ENCODE results near the gene ATL3.

The ATL3 gene, protein sequence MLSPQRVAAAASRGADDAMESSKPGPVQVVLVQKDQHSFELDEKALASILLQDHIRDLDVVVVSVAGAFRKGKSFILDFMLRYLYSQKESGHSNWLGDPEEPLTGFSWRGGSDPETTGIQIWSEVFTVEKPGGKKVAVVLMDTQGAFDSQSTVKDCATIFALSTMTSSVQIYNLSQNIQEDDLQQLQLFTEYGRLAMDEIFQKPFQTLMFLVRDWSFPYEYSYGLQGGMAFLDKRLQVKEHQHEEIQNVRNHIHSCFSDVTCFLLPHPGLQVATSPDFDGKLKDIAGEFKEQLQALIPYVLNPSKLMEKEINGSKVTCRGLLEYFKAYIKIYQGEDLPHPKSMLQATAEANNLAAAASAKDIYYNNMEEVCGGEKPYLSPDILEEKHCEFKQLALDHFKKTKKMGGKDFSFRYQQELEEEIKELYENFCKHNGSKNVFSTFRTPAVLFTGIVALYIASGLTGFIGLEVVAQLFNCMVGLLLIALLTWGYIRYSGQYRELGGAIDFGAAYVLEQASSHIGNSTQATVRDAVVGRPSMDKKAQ

GRCh38 chr11:63671322-63672155, at the start of gene ATL3:
TSS of gene ATL3 (minus strand) at chr11:63671376. CDS start at chr11:63671335, 41 bp downstream.
- Histone ChIP-seq H3K9ac (ENCODE audit: low read depth, low read length) (peak within 1 kb of the TSS; percentile 63), H3K36me3 (ENCODE audit: insufficient read depth, low read depth, low read length) (no peaks in the 10 kb centered on the region; the same call in 1 of the 2 replicates), H3K4me1 (ENCODE audit: insufficient read depth, low read length) (peaks cover 11% of the 10 kb centered on the region), H3K27me3 (ENCODE audit: insufficient read depth, low read length) (peaks cover 8% of the 10 kb centered on the region; the same call in 1 of the 2 replicates), H3K9me3 (ENCODE audit: insufficient read depth, low read depth, low read length) (no peaks in the 10 kb centered on the region), H3K27ac (ENCODE audit: low read length) (no peak within 1 kb of the TSS), H3K4me3 (ENCODE audit: low read length) (peak within 1 kb of the TSS; percentile 79)

DNA sequence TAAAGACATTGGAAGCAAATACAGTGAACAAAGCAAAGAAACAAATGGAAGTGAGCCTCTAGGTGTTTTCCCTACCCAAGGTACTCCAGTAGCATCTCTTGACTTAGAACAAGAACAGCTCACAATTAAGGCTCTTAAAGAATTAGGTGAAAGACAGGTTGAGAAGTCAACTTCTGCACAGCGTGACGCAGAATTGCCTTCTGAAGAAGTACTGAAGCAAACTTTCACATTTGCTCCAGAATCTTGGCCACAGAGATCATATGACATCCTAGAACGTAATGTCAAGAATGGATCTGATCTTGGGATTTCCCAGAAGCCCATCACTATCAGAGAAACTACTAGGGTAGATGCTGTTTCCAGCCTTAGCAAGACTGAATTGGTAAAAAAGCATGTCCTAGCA, 49.4 kb upstream of the ATL3 start:
- no peaks in the 10 kb centered on the region for H3K9me3 ChIP-seq (ENCODE audit: insufficient read depth, low read depth, low read length)
- no peak overlapping the region for H3K27ac ChIP-seq (ENCODE audit: low read length)
- no peaks in the 10 kb centered on the region; the same call in 1 of the 2 replicates for H3K4me1 ChIP-seq (ENCODE audit: insufficient read depth, low read length)
- peaks cover 22% of the 10 kb centered on the region; the same call in 1 of the 2 replicates for H3K36me3 ChIP-seq (ENCODE audit: insufficient read depth, low read depth, low read length)
- H3K9ac ChIP-seq (ENCODE audit: low read depth, low read length), result no peak overlapping the region
- no peaks in the 10 kb centered on the region for H3K27me3 ChIP-seq (ENCODE audit: insufficient read depth, low read length)
- no peak overlapping the region for H3K4me3 ChIP-seq (ENCODE audit: low read length)

- Histone ChIP-seq H3K9me3 (ENCODE audit: insufficient read depth, low read depth, low read length) (no peaks in the 10 kb centered on the region), H3K27me3 (ENCODE audit: insufficient read depth, low read length) (no peaks in the 10 kb centered on the region), H3K27ac (ENCODE audit: low read length) (no peak overlapping the region), H3K36me3 (ENCODE audit: insufficient read depth, low read depth, low read length) (peaks cover 28% of the 10 kb centered on the region; the same call in 1 of the 2 replicates), H3K4me1 (ENCODE audit: insufficient read depth, low read length) (no peaks in the 10 kb centered on the region; the same call in 1 of the 2 replicates), H3K9ac (ENCODE audit: low read depth, low read length) (no peak overlapping the region), H3K4me3 (ENCODE audit: low read length) (no peak overlapping the region)
Measured at GRCh38 chr11:63719987-63720386, 48.8 kb upstream of the ATL3 start.

GRCh38 chr11:63719001-63719400, 47.8 kb upstream of the ATL3 start:
- peaks cover 29% of the 10 kb centered on the region; the same call in 1 of the 2 replicates for H3K36me3 ChIP-seq (ENCODE audit: insufficient read depth, low read depth, low read length)
- no peak overlapping the region for H3K9ac ChIP-seq (ENCODE audit: low read depth, low read length)
- H3K27me3 ChIP-seq (ENCODE audit: insufficient read depth, low read length), result no peaks in the 10 kb centered on the region
- no peaks in the 10 kb centered on the region; the same call in 1 of the 2 replicates for H3K4me1 ChIP-seq (ENCODE audit: insufficient read depth, low read length)
- H3K27ac ChIP-seq (ENCODE audit: low read length), result no peak overlapping the region
- H3K9me3 ChIP-seq (ENCODE audit: insufficient read depth, low read depth, low read length), result no peaks in the 10 kb centered on the region
- no peak overlapping the region for H3K4me3 ChIP-seq (ENCODE audit: low read length)

GRCh38 chr11:63716046-63716445, 44.9 kb upstream of the ATL3 start:
- Histone ChIP-seq H3K9me3 (ENCODE audit: insufficient read depth, low read depth, low read length) (no peaks in the 10 kb centered on the region), H3K4me3 (ENCODE audit: low read length) (no peak overlapping the region), H3K4me1 (ENCODE audit: insufficient read depth, low read length) (no peaks in the 10 kb centered on the region; the same call in 1 of the 2 replicates), H3K27ac (ENCODE audit: low read length) (no peak overlapping the region), H3K27me3 (ENCODE audit: insufficient read depth, low read length) (no peaks in the 10 kb centered on the region), H3K9ac (ENCODE audit: low read depth, low read length) (no peak overlapping the region), H3K36me3 (ENCODE audit: insufficient read depth, low read depth, low read length) (peaks cover 29% of the 10 kb centered on the region; the same call in 1 of the 2 replicates)

DNA sequence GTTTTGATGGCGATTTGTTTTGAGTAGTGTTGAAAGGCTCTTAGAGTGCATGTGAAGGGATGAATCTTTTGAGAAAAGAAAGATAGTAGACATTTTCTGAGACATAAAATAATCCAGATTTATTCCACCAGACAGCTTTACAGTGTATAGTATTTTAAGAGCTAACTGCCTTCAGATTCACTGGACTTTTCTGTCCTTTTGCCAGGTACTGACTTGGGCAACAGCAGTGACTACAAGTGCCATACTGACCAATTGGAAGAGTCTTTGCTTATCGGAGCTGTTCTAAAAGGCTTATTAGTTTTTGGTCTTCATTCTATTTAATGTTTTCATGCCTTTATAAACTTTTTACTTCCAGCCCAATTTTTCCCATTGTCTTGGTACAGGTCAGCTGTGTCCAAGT, 42.6 kb upstream of the ATL3 start:
- Histone ChIP-seq H3K27me3 (ENCODE audit: insufficient read depth, low read length) (no peaks in the 10 kb centered on the region), H3K4me1 (ENCODE audit: insufficient read depth, low read length) (no peaks in the 10 kb centered on the region; the same call in 1 of the 2 replicates)

GRCh38 chr11:63711838-63712237, 40.7 kb upstream of the ATL3 start:
- no peak overlapping the region for H3K4me3 ChIP-seq (ENCODE audit: low read length)
- no peak overlapping the region for H3K9ac ChIP-seq (ENCODE audit: low read depth, low read length)
- 0 out of 2 replicates have a peak, but pooled peaks cover 10% of the 10 kb centered on the region for H3K36me3 ChIP-seq (ENCODE audit: insufficient read depth, low read depth, low read length)
- H3K27ac ChIP-seq (ENCODE audit: low read length), result no peak overlapping the region
- H3K4me1 ChIP-seq (ENCODE audit: insufficient read depth, low read length), result no peaks in the 10 kb centered on the region; the same call in 1 of the 2 replicates
- H3K9me3 ChIP-seq (ENCODE audit: insufficient read depth, low read depth, low read length), result no peaks in the 10 kb centered on the region
- no peaks in the 10 kb centered on the region for H3K27me3 ChIP-seq (ENCODE audit: insufficient read depth, low read length)

More for the DNA sequence above, 42.6 kb upstream of the ATL3 start:
- Histone ChIP-seq H3K9me3 (ENCODE audit: insufficient read depth, low read depth, low read length) (no peaks in the 10 kb centered on the region), H3K27ac (ENCODE audit: low read length) (no peak overlapping the region), H3K36me3 (ENCODE audit: insufficient read depth, low read depth, low read length) (peaks cover 13% of the 10 kb centered on the region; the same call in 1 of the 2 replicates), H3K9ac (ENCODE audit: low read depth, low read length) (no peak overlapping the region), H3K4me3 (ENCODE audit: low read length) (no peak overlapping the region)

DNA sequence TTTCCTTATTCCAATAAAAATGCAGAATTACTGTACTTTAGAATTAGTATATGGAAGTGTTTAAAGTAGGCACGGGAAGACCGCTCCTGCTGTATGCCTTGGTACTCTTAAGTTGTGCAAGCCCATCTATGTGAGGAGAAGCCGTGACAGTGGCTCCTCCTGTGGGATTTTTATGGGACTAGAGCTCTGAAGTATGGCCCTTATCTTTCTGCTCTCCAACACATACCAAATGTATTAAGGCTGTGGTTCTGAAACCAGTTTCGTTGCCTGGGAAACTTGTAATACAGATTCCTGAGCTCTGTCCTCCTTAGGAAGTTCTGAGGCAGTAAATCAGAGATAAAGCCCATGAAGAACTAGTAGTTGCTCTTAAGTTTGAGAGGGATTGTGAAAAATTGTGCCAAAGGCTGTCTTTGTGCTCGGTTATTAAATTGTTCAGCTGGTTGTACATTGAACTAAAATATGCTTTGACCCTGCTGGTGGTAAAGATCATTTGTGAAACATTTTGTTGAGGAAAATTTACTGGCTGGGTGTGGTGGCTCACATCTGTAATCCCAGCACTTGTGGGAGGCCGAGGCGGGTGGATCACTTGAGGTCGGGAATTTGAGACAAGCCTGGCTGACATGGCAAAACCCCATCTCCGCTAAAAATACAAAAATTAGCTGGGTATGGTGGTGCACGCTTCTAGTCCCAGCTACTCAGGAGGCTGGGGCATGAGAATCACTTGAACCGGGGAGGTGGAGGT, 39.5 kb upstream of the ATL3 start:
- Histone ChIP-seq H3K9ac (ENCODE audit: low read depth, low read length) (no peak overlapping the region), H3K9me3 (ENCODE audit: insufficient read depth, low read depth, low read length) (no peaks in the 10 kb centered on the region), H3K27me3 (ENCODE audit: insufficient read depth, low read length) (no peaks in the 10 kb centered on the region), H3K4me1 (ENCODE audit: insufficient read depth, low read length) (no peaks in the 10 kb centered on the region), H3K36me3 (ENCODE audit: insufficient read depth, low read depth, low read length) (0 out of 2 replicates have a peak, but pooled peaks cover 7% of the 10 kb centered on the region), H3K27ac (ENCODE audit: low read length) (no peak overlapping the region), H3K4me3 (ENCODE audit: low read length) (no peak overlapping the region)

DNA sequence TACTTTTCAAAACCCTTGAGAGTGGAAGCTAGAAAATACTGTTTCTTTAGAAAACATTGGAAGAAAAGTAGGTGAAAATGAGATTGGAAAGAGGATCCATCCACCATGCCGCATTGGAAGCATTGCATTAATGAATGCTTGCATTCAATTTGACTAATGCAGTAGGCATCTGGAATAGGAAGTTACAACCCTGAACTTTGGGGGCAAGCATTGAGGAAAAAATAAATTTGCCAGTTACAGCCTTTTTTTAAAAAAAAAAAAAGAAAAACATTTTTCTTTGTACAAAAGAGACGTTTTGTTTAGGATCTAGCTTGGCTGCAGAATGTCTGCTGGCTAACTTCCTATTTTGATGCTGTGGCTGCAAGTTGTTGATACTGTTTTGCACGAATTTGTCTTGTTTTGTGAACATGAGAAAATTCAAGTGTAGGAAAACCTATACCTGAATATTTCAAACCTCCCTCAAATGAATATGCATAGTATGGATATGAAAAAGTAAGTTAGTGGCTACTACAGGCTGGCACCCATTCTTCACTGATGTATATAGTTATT, 38.2 kb upstream of the ATL3 start:
- Histone ChIP-seq H3K27me3 (ENCODE audit: insufficient read depth, low read length) (no peaks in the 10 kb centered on the region), H3K36me3 (ENCODE audit: insufficient read depth, low read depth, low read length) (no peaks in the 10 kb centered on the region), H3K9ac (ENCODE audit: low read depth, low read length) (no peak overlapping the region), H3K27ac (ENCODE audit: low read length) (no peak overlapping the region), H3K4me3 (ENCODE audit: low read length) (no peak overlapping the region), H3K9me3 (ENCODE audit: insufficient read depth, low read depth, low read length) (no peaks in the 10 kb centered on the region), H3K4me1 (ENCODE audit: insufficient read depth, low read length) (no peaks in the 10 kb centered on the region)

- Histone ChIP-seq H3K4me1 (ENCODE audit: insufficient read depth, low read length) (no peaks in the 10 kb centered on the region), H3K36me3 (ENCODE audit: insufficient read depth, low read depth, low read length) (no peaks in the 10 kb centered on the region), H3K27me3 (ENCODE audit: insufficient read depth, low read length) (no peaks in the 10 kb centered on the region), H3K27ac (ENCODE audit: low read length) (no peak overlapping the region), H3K9me3 (ENCODE audit: insufficient read depth, low read depth, low read length) (no peaks in the 10 kb centered on the region), H3K9ac (ENCODE audit: low read depth, low read length) (no peak overlapping the region), H3K4me3 (ENCODE audit: low read length) (no peak overlapping the region)
Measured at GRCh38 chr11:63708764-63709163, 37.6 kb upstream of the ATL3 start.

DNA sequence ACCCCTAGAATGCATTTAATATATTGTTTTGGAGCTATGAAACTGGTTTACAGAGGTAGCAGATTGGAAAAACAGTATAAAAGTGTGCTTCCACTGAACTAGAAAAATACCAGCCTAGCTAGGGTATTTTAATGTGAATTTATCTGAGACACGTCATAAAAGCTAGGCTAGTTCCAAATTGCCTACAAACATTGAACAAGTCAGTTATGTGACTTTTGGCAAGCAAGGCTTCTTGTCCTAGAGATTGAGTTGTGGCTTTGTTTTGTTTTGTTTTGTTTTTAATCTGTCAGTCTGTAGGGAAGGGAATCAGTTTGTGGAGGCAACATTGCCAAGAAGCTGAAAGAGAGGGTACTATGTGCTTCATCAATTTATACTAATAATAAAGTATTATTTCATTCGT, 34.4 kb upstream of the ATL3 start:
- H3K9ac ChIP-seq (ENCODE audit: low read depth, low read length), result no peak overlapping the region
- no peaks in the 10 kb centered on the region for H3K4me1 ChIP-seq (ENCODE audit: insufficient read depth, low read length)
- H3K27ac ChIP-seq (ENCODE audit: low read length), result no peak overlapping the region
- no peaks in the 10 kb centered on the region for H3K9me3 ChIP-seq (ENCODE audit: insufficient read depth, low read depth, low read length)
- no peaks in the 10 kb centered on the region for H3K36me3 ChIP-seq (ENCODE audit: insufficient read depth, low read depth, low read length)
- H3K27me3 ChIP-seq (ENCODE audit: insufficient read depth, low read length), result no peaks in the 10 kb centered on the region
- H3K4me3 ChIP-seq (ENCODE audit: low read length), result no peak overlapping the region

Data from iPS-20b (cell line).